Fibroblast of peridontal ligament (primary cell): ENCODE measurements around the gene PLCB2.

Experiments
- DNase-seq: peaks from one replicate; pipeline ENCODE4 v3.0.0-alpha.2; 2010; ENCODE audit errors: extremely low read depth

PLCB2 gene

DNA sequence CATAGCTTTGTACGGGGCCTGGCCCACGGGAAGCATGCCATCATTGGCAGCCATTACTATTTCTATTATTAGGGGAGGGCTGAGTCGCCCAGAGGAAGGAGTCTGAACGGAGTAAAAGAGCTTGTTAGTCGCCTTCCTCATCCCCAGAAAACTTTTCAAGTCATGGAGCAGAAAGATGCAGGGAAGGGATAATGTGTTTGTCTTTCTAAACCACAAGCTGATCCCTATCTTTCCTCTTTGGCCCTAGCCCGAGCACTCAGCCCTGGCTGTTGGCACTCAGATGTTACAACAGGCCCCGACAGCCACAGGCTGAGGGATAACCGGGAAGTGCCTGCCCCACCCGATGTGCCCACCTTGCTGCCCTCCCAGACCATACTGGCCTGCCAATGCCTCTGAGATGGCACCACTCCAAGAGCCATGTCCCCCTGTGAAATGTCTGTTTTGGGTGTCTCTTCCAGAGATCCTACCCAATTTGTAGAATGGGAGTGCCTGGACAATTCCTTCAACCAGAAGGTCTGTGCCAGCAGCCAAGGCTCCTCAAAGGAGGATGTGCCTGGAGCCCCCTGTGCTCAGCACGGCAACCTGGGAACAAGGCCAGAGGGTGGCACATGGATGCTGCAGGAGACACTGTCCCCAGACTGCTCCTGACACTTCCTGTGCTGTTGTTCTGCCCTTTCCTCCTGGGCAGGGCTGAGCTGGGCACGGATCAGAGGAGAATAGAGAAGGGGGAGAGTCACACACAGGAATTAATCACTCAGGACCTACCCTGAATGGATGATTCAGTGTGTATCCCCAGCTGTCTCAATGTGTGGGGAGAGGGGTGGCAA lies 58.0 kb downstream of the PLCB2 start:
- DNase-seq: no peak

DNA sequence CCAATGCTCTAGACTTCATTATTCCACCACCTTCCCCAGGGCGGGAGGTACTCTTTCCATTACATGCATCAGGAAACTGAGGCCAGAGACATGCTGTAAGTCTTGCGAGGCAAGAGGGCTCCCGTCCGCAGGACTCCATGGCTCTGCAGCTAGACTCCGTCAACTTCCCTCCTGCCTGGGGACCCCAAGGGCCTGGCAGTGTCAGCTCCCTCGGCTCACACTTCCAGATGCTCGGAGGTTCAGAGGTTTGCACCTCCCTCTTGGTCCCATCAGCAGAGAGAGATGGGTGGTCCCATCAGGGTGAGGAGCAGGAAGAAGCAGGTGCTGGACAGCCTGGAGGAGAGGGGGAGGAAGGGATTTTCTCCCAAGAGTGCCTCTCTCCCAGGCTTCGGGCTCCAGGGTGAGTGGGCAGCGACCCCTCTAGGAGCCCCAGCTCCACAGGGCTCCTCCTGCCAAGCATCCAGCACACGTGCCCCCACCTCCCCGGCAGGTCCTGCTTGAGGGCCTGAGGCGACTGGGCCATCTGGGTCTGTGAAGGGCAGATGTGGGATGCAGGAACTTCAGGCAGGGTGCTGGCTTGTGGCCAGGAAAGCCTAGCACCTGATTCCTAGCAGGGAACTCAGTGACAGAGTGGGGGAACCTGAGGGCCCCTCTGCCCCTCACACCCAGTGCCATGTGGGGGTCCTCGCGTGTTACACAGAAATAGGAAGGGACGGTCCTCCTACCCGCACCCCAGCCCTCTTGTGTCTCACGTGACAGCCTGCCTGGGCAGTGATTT lies 59.5 kb downstream of the PLCB2 start:
- DNase-seq: no peak

DNA sequence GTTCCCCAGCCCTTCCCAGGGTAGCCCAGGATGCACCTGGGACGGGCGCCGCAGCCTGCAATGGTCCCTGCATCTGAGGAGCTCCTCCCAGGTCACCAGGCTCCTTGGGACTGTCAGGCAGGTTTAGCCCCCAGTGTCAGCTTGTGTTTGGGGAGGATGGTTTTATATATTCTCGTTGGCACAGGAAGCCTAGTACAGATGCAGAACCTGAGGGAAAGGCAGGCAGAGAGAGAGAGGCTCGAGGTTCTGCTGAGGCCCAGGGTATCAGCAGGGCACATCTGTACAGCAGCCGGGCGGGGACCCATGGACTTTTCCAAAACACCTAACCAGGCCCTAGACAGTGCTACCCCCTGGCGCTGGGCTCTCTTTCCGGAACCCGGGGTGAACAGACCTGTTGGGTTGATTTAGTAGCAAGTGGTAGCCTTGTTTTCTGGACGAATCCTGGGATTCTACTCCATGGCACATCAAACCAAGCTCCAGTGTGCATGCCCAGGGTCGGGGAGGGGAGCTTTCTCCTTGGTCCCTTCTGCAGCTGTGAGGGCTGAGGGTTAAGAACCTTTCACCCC lies 60.2 kb downstream of the PLCB2 start:
- no peak for DNase-seq

DNA sequence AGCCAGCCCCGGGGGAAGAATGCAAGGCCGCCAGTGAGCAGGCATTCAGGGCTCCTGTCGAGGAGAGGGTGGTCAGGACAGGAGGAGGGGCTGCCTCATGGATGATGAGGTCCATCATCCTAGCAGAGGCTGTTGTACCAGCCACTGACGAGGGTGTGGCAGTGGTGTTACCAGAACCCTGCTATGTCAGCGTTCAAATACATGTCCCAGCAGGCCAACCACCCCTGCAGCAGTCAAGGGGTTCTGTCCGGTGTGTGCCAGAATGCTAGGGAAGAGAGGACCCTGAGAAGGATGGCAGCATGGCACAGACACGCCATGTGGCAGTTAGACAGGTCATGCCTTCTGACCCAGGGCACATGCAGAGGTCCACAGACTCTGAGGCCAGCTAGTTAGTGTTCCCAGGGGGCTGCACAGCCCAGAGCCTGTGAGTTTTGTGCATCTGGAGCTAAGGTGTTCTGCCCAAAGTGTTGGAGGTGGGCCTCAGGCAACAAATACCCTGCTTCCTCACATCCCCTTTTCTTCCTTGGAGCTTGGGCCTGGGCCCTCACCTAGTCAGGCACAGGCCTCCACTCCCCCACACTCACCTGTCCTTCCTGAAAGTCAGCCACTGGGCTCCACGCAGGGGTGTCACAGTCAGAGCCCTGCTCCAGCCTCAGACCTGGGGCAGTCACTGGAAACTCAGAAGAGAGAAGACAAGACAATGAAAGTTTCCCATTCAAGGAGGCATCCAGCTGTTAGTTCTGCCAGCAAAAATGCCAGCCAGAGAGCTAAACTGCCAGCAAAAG lies 61.0 kb downstream of the PLCB2 start:
- DNase-seq: no peak

DNA sequence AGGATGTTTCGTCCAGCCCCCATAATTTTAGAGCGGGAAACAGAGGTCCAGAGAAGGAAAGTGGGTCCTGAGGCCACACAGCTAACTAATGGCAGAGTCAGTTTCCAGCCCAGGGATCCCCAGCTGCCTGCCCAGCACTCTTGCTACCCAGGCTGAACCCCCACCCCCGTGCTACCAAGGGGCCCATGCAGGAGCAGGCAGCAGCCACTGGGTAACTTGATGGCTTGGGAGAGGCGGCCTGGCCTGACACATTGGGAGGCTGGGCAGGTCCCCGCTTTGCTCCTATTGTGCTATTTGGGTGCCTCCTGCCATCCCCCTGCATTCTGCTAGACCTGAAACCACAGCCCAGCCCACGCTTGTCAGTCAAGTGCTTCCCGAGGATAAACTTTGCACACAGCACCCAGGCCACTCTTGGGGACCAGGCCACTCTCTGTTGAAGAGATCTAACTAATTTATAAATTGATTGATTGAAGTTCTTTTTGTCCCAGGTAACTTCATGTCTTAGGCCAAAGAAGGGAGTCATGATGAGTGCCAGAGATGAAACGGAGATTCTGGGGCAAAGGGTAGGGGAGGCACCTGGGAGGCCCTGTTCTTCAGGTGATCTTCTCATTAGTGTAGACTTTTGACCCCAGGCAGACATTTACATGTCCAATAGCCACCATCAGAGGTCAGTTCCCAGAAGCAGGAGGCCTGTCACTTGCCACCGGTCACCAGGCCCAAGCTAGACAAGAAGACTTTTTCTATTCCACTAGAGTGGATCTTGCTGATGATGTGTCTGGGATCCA lies 61.9 kb downstream of the PLCB2 start:
- no peak for DNase-seq

DNA sequence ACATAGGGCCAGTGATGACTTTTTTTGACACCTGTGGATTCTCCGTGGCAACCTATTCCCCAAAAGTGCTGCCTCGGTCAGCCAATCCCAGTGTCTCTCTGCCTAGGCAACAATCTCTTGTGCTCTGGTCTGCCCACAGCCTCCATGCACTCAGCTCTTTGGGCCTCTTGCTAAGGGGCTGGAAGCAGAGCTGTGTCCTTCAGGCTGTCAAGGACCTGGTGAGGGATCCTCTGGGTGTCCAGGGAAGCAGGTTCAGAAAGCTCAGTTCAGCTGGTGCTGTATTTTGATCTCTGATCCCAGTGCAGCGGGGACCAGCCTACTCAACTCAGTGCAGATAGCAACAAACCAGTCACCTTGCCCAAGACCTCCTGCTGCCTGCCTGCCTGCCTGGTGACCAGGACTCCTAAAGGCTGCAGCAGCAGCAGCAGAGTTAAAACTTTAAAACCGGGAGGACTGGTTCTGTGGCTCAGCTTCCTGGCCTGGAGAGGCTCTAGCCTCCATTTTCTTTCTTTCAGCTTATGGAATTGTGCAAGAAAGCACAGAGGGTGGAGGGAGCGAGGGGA lies 62.7 kb downstream of the PLCB2 start:
- DNase-seq: no peak

DNA sequence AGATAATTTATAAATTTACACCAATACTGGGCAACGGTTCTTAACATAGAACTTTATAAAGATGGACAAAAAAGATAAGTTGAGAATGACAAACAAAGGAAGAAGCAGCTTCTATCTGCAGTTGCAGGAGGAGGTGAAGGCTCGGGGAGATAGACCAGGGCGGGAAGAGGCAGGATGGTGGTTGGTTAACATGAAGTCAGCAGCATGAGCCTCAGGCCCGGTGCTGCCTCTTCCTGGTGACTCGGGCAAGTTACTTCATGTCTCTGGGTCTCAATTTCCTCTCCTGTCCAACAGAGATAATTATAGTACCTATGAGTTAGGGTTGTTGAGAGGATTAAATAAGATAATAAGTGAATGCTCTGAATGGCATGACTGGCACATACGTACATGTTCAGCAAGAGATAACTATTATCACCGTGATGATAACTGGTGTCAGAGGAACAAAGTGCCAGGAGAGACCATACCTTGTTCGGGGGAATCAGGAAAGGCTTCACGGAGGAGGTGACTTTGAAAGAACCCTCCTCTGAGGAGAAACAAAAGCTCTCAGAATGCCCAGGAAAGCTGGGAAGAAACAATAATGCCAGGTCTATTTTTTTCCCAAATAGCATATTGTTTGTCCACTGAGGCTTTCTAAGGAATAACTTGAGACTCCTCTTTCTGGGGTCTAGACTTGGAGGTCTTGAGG lies 64.5 kb downstream of the PLCB2 start:
- no peak for DNase-seq

DNA sequence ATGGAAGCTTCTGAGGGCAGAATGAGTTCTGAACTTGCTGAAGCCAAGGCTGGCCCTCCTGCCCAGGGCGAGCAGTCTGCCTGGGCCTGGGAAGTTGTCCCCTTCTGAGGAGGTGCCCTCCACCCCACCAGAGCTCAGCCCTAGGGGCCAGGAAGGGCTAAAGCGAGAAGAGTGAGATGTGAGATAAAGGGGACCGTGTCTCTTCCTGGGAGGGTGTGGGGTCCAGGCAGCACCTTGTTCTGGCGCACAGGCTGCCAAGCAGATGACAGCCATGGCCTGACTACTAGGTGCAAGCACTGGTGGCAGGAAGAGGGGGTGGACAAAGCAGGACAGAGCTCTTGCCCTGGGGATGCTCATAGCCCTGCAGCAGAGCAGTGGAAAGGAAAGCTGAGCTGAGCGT lies 65.1 kb downstream of the PLCB2 start:
- DNase-seq: no peak

DNA sequence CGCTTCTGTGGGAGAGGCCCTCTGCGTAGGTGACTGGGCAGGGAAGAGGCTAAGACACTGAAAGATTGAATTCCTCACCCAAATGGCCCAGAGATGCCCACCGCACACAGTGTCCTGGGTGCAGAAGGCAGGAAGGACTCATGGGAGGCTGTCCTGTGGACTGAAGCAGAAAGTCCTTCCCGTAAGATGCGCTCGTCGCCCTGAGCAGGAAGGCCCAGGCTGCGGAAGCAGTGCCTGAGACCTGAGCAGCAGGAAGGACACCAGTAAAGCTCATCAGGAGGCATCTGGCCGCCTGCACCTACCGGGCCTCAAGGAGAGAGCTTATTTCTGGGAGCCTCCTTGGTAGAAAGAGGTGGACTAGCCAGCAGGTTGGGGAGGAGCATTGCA lies 65.5 kb downstream of the PLCB2 start:
- no peak for DNase-seq

DNA sequence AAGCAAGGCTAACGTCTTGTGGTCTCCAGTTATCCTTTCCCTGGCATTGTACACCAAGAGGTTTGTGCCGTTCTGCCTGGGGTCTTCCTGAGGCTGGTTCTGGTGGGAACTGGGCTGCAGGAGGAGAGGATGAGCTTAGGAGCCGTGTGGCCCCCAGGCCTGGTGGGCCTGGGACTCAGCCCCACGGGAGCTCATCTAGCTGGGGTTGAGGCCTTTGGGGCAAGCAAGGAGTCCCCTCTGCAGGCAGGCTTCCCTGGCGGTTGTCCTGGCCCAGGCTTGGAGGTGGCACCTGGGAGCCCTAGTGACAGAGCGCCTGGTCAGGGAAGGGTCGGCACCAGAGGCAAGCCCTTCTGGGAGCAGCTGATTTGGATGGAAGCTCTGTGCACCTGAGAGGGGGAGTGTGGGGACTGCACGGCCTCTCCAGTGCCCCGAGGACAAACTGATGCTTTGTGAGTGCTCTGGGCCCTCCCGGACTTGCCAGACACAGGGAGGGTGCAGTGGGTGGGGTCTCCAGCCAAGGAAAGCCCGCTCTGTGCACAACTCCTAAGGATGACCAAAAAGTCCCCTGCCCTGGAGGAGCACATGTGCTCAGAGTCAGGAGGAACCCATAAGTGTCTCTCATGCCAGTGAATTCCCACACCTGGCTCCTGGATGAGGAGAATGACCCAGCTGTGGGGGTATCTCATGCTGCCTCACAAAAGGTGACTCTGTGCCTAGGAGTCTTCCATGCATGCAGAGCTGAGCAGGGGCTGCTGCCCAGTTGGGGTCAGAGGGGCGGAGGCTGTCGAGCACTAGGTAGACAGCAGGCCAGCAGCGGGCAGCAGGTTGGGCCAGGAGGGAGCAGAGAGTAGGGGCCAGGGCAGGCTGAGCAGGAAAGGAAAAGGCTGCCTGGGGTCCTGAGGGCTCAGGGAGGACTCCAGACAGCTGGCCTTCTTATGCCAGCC lies 66.2 kb downstream of the PLCB2 start:
- no peak for DNase-seq

DNA sequence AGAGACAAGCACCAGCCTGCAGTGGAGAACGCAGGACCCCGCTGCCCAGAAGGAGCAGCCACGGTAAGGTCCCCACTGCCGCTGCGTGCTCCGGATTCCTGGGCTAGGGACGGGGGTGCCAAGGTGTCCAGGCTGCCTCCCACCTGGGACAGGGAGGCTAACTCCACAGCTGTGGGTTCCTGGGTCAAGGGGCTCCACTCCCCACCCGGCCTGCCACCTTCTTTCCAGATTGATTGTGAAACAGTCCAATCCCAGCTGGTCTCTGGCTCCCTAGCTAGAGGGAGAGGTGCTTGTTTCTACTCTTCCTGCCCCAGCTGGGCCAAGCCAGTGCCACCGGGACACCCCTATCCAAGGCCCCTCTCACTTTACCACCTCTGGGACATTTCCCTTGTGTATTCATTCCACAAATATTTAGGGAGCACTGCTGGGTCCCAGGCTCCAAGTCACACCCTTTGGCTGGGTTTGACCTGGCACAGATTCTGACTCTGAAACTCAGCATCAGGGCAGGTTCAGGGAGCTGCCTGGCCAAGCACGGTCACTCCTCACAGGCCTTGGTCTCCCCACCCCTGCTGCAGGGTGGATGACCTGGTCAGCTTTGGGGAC lies 67.0 kb downstream of the PLCB2 start:
- no peak for DNase-seq

DNA sequence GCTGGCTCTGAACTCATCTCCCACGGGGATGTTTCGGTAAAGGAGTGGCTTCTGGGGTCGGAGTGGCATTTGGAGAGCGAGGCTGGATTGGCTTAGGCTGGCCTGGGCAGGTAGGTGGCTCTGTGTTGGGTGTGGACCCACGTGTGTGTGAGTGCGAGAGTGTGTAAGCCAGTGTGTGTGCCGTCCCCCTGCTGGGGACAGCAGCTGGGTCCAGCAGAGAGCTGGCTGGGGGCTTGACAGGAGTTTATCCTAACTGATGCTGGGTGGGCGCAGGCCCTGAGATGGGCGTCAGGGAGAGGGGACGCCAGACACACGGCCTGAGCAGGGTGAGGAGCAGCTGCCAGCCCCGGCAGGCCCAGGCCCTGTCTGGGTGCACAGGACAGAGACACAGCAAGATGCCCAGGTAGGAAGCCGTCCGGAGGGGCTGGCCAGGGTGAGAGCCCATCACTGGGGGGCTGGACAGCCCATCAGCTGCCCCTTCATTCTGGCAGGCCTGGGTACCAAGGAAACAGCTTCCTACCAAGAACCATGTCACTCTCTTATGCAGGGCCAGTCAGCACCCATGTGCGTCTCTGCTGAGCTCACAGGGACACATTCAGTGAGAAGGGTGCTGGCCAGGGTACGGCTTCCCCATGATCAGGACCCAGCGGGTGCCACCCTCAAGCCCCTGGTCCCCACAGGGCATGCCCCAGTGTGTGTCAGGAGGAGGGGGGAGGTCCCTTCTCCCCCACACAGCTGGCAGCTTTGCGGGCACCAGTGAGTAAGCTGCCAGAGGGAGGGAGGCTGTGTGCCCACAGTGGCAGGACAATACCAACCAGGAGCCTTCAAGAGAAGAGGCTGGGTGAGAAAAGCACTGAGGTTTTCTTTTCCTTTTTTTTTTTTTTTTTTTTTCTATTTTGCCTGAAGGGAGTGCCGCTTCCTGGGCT lies 67.8 kb downstream of the PLCB2 start:
- DNase-seq: no peak

DNA sequence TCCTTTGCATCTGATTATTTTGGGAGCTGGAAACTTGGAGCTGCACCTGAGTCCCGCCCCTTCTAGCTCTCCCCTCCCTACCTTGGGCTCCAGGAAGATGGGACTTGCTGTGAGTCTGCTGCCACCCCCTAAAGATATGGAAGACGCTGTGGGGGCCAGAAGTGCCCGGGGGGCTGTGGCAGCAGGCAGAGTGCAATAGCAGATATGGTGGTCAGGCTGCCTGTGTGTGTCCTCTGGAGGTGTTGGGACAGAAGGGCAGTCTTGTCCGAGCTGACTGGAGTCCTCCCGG lies 68.4 kb downstream of the PLCB2 start:
- no peak for DNase-seq

DNA sequence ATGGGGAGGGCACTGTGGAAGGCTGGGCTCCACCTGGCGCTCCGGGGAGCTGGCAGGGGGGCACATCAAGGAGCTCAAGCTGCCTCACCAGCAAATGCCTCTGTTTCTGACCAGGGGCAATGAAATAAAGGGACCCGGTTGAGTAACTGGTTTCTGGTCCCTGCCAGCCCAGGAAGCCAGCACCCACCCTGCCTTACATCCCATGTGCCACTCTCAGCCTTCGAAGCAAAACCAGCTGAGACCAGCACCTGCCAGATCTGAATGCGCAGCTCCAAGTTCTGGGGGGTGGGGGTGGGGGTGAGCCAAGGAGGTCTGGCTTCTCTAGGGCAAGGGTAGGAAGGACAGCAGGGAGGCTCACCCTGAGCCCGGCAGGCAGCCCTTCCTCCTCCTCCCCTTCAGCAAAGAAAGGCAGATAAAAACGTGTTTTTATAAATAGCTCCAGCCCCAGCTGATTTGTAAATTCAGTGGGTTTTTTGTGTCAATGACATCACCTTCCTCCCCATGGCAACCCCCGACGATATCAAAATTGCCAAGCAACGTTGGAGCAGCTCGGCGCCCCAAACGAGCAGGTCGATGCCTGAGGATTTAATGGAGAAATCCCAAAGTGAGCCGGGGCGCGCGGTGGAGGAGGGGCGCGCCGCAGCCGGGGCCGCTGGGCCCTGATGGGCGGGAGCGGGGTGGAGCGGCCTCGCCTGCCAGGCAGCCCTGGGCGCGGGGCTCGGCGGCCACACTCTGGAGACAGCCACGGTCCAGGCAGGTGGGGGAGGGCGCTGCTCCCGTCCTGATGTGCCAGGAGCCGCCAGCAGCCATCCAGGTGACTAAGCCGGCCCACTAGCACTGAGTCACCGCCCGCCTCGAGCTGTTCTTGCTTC lies 69.0 kb downstream of the PLCB2 start, which contains the start of gene PAK6:
PAK6 (plus strand) TSS at position 532 of the 872 bp plus-strand sequence. CDS start 25,723 bp downstream, outside the sequence.
- peak; percentile 42 for DNase-seq
